Measurements from ENCODE around the gene SNUPN. TPM values are rescaled to one million over a fixed set of nuclear protein-coding genes. Genes with fewer than 3 reads are reported as not detected.

SNUPN gene
- total RNA-seq, 2 experiments from 2014 or later, result 30.4 to 31.8 TPM

GRCh38 chr15:75655931-75656330 is 30.4 kb upstream of the SNUPN start:
- CTCF ChIA-PET, result no interaction called here

GRCh38 chr15:75654201-75654907 is 28.8 kb upstream of the SNUPN start:
- ChIA-PET CTCF (no interaction called here), POLR2A (no interaction called here)

More at GRCh38 chr15:75655931-75656330, 30.4 kb upstream of the SNUPN start:
- POLR2A ChIA-PET, result no interaction called here

- ChIA-PET POLR2A (no interaction called here), CTCF (no interaction called here)
These were observed 27.9 kb upstream of the SNUPN start for GRCh38 chr15:75653347-75653913.

GRCh38 chr15:75651810-75652543 is 26.5 kb upstream of the SNUPN start:
- POLR2A ChIA-PET, result interaction anchor here (0.6 to 1.8 kb wide), 3 partner anchors 12 to 196 kb away, joined by 3 to 7 read pairs (median 4); partner anchors contain the start of gene IMP3
- CTCF ChIA-PET, result interaction anchor here (0.5 to 1.1 kb wide), 3 partner anchors 12 to 151 kb away, joined by 3 read pairs; partner anchors contain the start of gene IMP3

- ChIA-PET POLR2A (interaction anchor here (0.6 to 1.8 kb wide), 3 partner anchors 11 to 195 kb away, joined by 3 to 7 read pairs (median 4); partner anchors contain the start of gene IMP3), CTCF (interaction anchor here (0.9 to 1.1 kb wide), 2 partner anchors 11 to 35 kb away, joined by 3 read pairs; partner anchors contain the start of gene IMP3)
These were observed 25.6 kb upstream of the SNUPN start for GRCh38 chr15:75650908-75651809.

GRCh38 chr15:75649848-75650247 is 24.3 kb upstream of the SNUPN start:
- ChIA-PET POLR2A (no interaction called here), CTCF (no interaction called here)

- CTCF ChIA-PET, result interaction anchor here (0.5 kb wide), 1 partner anchor 8 kb away, joined by 3 read pairs; no protein-coding TSS in a partner anchor
- POLR2A ChIA-PET, result no interaction called here
These were observed 23.7 kb upstream of the SNUPN start for GRCh38 chr15:75649045-75649761.

GRCh38 chr15:75648156-75649000 is 22.9 kb upstream of the SNUPN start:
- CTCF ChIA-PET, result interaction anchor here (0.5 to 2.4 kb wide), 8 partner anchors 7 to 281 kb away, joined by 3 to 9 read pairs (median 3); partner anchors contain the start of gene PTPN9
- POLR2A ChIA-PET, result interaction anchor here (0.5 to 1.9 kb wide), 5 partner anchors 23 to 280 kb away, joined by 4 to 11 read pairs (median 5); partner anchors contain the start of genes MAN2C1 and SNUPN

- ChIA-PET POLR2A (interaction anchor here (0.5 to 1.9 kb wide), 9 partner anchors 9 to 279 kb away, joined by 3 to 11 read pairs (median 5); partner anchors contain the start of genes MAN2C1, PTPN9, SIN3A and SNUPN), CTCF (interaction anchor here (0.9 to 2.4 kb wide), 8 partner anchors 9 to 280 kb away, joined by 3 to 9 read pairs (median 3); partner anchors contain the start of gene PTPN9)
These were observed 22.0 kb upstream of the SNUPN start, which contains the start of gene SNX33 for GRCh38 chr15:75647370-75648155. TSS of gene SNX33 (plus strand) at chr15:75647912. CDS start at chr15:75649103, 1,191 bp downstream.

- POLR2A ChIA-PET, result interaction anchor here (0.5 to 1.9 kb wide), 8 partner anchors 9 to 506 kb away, joined by 3 to 11 read pairs (median 5); partner anchors contain the start of genes MAN2C1, PTPN9, SIN3A and SNUPN
These were observed 21.4 kb upstream of the SNUPN start for GRCh38 chr15:75646944-75647364.

GRCh38 chr15:75646112-75646943 is 20.8 kb upstream of the SNUPN start:
- CTCF ChIA-PET, result interaction anchor here (0.7 to 2.4 kb wide), 3 partner anchors 37 to 279 kb away, joined by 3 to 9 read pairs (median 4); no protein-coding TSS in a partner anchor
- POLR2A ChIA-PET, result interaction anchor here (0.5 to 1.9 kb wide), 5 partner anchors 8 to 506 kb away, joined by 3 to 11 read pairs (median 4); partner anchors contain the start of genes MAN2C1 and PTPN9

More at GRCh38 chr15:75646944-75647364, 21.4 kb upstream of the SNUPN start:
- CTCF ChIA-PET, result interaction anchor here (0.9 to 2.4 kb wide), 6 partner anchors 8 to 279 kb away, joined by 3 to 9 read pairs (median 3); no protein-coding TSS in a partner anchor

GRCh38 chr15:75644376-75644775 is 18.9 kb upstream of the SNUPN start:
- CTCF ChIA-PET, result interaction anchor here (0.7 kb wide), 1 partner anchor 50 kb away, joined by 4 read pairs; no protein-coding TSS in a partner anchor
- POLR2A ChIA-PET, result no interaction called here

GRCh38 chr15:75641603-75642002 is 16.1 kb upstream of the SNUPN start:
- CTCF ChIA-PET, result interaction anchor here (0.7 to 2.4 kb wide), 7 partner anchors 7 to 273 kb away, joined by 3 to 21 read pairs (median 4); partner anchors contain the start of genes MAN2C1 and PTPN9
- POLR2A ChIA-PET, result interaction anchor here (0.7 to 4.3 kb wide), 3 partner anchors 63 to 293 kb away, joined by 4 to 73 read pairs (median 15); partner anchors contain the start of genes PTPN9 and SIN3A

GRCh38 chr15:75641179-75641503 is 15.6 kb upstream of the SNUPN start:
- ChIA-PET POLR2A (interaction anchor here (2.2 to 4.3 kb wide), 4 partner anchors 15 to 273 kb away, joined by 15 to 73 read pairs (median 32); partner anchors contain the start of genes MAN2C1, PTPN9, SIN3A and SNUPN), CTCF (interaction anchor here (0.7 to 5.5 kb wide), 11 partner anchors 8 to 273 kb away, joined by 3 to 25 read pairs (median 4); partner anchors contain the start of genes MAN2C1, PTPN9, SNUPN and UBE2Q2)

Measured in activated CD8-positive, alpha-beta memory T cell treated with anti-CD3 and anti-CD28 coated beads for 36 hours (primary cell).